ENCODE results near the gene ISM2.

Gene ISM2

GRCh38 chr14:77505031-77505430, 6.4 kb upstream of the ISM2 start:
- no peak for DNase-seq

- no peak for DNase-seq
These were observed 4.5 kb upstream of the ISM2 start for GRCh38 chr14:77503138-77503537.

DNA sequence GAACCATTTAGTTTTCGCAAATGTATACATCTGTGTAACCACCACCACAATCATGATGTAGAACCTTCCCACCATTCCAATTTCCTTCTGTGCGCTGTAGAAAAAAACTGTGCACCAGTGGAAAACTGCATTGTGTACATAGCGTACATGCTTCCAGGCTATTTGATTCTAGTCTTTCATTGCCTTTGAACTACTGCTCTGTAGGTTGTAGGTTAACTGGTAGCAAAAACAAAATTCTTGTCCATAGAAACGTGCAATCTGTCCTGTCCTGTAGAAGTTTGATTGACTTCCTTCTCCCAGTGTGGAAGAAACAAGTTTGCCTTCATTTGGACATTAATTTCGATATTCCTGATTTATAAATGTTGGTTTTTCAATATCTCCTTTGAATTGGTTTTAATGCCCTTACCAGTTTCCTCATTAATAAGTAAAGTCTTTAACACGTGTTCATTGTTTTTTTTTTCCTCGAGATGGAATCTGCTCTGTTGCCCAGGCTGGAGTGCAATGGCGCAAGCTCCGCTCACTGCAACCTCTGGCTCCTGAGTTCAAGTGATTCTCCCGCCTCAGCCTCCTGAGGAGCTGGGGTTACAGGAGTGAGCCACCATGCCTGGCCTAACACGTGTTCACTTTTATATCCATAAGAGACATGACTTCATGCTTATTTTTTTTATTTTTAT, 3.6 kb upstream of the ISM2 start:
- DNase-seq = no peak

DNA sequence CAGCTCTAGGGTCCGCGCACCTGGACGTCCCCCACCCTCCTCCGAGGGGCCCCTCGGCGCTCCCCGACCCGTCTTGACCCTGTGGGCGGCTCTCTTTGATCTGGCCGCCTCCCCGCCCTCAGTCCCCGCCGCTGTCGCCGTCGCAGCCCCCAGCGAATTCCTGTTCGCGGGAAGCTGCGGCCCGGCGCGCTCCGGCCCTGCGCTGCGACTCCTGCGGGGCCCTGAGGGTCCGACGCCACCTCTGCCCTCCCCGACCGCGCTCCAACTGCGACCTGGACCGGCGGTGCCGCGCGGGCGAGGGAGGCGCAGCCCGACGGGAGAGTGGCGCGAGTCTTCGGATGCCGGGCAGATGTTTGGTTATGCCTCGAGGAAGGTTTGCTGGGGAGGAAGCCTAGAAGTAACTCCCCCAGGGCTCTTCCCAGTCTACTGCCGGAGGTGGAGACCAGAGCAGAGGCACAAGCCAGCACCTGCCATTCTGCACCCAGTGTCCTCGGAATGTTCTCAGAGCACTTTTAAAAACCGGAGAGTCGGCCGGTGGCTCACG, 440 bp upstream of the ISM2 start:
- no peak for DNase-seq

- no peak for DNase-seq
These were observed 3.3 kb downstream of the ISM2 start for GRCh38 chr14:77495334-77495733.

- DNase-seq = no peak
These were observed 7.6 kb downstream of the ISM2 start for GRCh38 chr14:77491056-77491455.

DNA sequence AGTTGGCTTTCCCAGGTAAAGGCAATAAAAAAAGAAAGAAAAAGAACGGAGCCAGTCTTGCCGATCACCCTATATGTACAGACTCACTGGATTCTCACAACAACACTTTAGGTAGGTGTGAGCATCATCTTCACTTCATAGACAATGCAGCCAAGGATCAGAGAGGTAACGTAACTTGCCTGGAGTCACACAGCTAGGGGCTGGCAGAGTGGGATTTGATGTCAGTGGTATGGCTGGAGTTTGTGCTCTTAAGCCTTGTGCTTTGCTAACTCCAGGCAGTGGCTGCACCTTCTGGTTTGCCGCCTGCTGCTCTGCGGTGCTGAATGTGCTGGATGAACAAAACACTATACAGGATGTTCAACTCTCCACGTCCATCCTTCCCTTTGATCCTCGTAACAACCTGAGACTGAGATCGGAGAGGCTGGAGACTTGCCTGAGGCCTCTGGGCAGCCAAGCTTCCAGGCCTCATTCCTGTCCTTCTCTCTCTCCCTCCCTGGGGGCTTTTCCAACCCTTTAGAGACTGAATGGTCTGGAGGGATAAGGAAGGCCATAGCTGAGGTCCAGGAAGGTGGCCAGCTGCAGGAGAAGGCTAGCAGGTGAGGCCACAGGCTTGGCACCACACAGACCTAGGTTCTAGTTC, 8.1 kb downstream of the ISM2 start:
- no peak for DNase-seq

DNA sequence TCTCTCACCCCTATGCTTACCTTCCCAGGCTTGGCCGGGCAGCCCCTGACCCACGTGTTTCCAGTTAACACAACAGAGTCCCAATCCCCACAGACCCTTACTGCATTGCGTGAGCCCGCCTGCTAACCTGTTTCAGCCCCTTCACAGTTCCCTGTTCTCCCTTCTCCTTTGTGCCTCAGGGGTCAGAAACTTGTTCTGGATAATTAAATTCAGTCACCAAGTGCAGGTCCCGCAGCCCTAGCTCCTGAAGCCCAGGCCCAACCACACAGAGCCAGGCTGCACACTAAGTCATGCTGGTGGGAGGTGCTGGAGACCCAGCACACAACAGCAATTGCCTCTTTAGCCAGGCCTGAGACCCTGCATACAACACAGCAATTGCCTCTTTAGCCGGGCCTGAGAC, 9.6 kb downstream of the ISM2 start:
- no peak for DNase-seq

DNA sequence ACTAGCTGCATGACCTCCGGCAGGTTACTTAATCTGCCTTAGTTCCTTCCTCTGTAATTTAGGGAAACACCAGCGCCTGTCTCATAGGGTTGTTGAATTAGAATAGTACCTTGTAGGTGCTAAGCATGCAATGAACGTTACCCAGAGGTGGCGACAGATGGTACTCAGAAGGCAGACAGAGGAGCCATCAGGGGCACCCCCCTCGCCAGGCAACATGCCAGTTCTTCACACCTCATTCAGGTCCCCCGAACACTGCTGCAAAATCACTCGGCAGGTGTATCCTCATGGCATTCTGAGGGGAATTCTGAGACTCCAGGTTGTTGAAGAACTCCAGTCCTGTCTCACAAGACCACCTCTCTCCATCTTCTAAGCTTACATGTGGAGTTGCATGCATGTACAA, 10.1 kb downstream of the ISM2 start:
- DNase-seq = no peak

- peak; percentile 67 for DNase-seq
These were observed 12.5 kb downstream of the ISM2 start for GRCh38 chr14:77485901-77486678.

- DNase-seq = no peak
These were observed 13.4 kb downstream of the ISM2 start for GRCh38 chr14:77485256-77485655.

DNA sequence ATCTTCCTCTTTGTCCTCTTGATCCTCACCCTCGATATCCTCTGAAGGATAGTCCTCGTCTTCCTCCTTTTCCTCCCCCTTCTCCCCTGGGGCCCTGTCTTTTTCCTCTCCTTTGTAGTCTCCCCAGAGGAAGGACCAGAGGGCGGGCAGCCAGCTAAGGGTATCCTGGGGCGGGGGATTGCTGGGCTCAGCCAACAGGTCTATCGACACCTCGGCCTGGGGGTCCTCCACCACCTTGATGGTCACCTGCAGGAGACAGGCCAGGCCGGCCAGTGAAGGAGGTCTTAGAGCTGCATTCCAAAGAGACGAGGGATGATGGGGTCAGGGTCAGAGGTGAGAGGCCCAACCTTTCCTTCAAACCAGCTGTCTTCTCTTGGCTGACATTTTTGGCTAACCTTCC, 16.2 kb downstream of the ISM2 start:
- DNase-seq = no peak

DNA sequence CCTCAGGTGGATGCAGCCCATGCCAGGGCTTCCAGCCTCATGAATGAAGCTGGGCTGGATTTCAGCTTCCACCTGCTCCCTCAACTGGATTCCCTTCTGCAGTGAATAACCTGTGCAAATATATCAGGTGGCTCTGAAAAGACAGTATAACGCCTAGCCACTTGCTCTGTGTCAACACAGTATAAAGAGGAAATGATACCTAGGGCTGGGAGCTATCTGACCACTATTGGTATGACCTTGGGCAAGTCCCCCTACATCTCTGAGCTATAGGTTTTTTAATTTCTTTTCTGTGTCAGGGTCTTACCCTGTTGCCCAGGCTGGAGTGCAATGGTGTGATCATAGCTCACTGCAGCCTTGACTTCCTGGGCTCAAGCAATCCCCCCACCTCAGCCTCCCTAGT, 19.8 kb downstream of the ISM2 start:
- no peak for DNase-seq

- no peak for DNase-seq
These were observed 20.6 kb downstream of the ISM2 start for GRCh38 chr14:77478029-77478428.

DNA sequence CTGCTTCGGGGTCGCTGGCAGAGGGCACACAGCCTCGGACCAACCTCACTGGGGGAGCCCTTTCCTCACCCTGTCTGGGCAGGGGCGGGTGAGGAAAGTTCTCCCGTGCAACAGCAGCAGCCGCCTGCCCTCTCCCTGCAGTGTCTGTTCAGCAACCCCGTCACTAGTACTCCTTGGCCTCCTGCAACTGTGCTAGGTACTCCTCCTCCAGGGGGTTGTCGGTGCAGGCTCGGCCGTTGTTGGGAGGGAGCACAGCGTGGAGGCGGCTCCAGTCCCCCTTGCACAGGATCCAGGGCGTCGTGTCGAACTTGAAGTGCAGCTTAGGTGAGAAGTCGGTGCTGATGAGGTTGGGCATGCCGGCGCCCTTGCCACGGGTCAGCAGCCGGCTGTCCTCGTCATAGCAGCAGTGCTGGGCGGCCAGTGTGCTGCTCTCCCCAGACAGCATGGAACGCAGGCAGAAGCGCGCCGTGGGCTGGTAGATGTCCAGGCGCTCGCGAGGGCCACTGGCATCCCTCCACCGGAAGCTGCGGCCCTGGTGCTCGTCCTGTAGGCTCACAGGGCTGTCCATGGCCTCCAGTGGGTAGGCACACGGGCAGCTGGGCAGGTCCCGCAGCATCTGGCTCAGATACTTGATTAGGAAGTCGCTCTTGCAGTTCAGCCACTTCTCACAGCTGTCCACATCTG, 23.0 kb downstream of the ISM2 start:
- no peak for DNase-seq

- no peak for DNase-seq
These were observed 24.0 kb downstream of the ISM2 start for GRCh38 chr14:77474479-77475177.

DNA sequence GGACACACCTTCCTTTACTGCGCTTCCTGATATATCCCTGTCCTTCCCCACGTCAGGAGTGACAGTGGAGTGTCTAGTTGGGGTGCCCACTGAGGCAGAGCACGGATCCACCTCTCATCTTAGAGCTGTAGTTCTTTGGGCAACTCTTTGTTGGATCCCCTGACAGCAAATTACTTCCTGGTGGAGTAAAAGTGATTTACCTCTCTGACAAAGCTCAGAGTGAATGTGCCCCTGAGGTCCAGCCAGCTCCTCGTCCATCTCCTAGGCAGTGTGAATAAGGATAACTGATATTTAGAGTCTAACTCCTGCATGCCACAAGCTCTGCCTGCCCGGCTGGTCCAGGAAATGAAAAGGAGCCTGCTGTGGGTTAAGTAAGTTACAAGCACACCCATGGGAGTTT, 24.7 kb downstream of the ISM2 start:
- DNase-seq = no peak

- no peak for DNase-seq
These were observed 28.3 kb downstream of the ISM2 start for GRCh38 chr14:77470224-77470870.

GRCh38 chr14:77469539-77469938, 29.1 kb downstream of the ISM2 start:
- no peak for DNase-seq

DNA sequence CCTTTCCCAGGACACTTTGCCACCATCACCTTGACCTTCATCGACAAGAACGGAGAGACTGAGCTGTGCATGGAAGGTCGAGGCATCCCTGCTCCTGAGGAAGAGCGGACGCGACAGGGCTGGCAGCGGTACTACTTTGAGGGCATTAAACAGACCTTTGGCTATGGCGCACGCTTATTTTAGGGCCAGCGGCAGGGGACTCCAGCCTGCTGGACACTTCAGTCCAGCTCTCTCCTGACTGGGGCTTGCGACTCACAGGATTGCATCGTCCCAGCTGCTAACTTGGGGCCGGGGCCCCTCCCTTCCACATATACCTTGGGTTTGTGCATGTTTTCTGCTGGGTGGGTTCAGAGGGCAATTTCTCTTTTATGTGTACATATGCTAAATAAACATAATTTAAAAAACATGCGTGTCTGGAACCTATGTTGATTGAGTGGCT, 29.5 kb downstream of the ISM2 start:
- DNase-seq = no peak

GRCh38 chr14:77467801-77468200, 30.8 kb downstream of the ISM2 start:
- no peak for DNase-seq

All from fibroblast of upper back skin (primary cell).